Colon (tissue), 2 donors: Measurements from ENCODE around the gene BAAT.

Experiments
- FAIRE-seq: peaks from 2 replicates; lab custom pipeline; 2012; peaks lifted over from hg19 to GRCh38; lab: Jason Lieb, UNC
- donor health status: control.
- donor health status: control.

The BAAT gene

GRCh38 chr9:101312661-101313060, 72.1 kb downstream of the BAAT start:
- no peak for FAIRE-seq

GRCh38 chr9:101311758-101312420, 72.9 kb downstream of the BAAT start:
- FAIRE-seq = peak; percentile 81

GRCh38 chr9:101311191-101311590, 73.6 kb downstream of the BAAT start:
- FAIRE-seq = no peak
